Stimulated activated CD4-positive, alpha-beta T cell treated with anti-CD3 and anti-CD28 coated beads, Interleukin-15, amount 100 ng/mL, for 24 hours (primary cell): ENCODE measurements around the gene PWWP2B.

Experiments used
- DNase-seq: peaks from one replicate; pipeline ENCODE4 v3.0.0-alpha.2; 2020

PWWP2B gene

GRCh38 chr10:132395704-132396493 is 1.1 kb upstream of the PWWP2B start:
- DNase-seq: peak; percentile 31

- peak; percentile 63 for DNase-seq
These were observed 435 bp upstream of the PWWP2B start for GRCh38 chr10:132396494-132397035.

GRCh38 chr10:132397671-132398565 is 918 bp downstream of the PWWP2B start:
- peak; percentile 64 for DNase-seq

- DNase-seq: no peak
These were observed 1.6 kb downstream of the PWWP2B start for GRCh38 chr10:132398566-132398991.

DNA sequence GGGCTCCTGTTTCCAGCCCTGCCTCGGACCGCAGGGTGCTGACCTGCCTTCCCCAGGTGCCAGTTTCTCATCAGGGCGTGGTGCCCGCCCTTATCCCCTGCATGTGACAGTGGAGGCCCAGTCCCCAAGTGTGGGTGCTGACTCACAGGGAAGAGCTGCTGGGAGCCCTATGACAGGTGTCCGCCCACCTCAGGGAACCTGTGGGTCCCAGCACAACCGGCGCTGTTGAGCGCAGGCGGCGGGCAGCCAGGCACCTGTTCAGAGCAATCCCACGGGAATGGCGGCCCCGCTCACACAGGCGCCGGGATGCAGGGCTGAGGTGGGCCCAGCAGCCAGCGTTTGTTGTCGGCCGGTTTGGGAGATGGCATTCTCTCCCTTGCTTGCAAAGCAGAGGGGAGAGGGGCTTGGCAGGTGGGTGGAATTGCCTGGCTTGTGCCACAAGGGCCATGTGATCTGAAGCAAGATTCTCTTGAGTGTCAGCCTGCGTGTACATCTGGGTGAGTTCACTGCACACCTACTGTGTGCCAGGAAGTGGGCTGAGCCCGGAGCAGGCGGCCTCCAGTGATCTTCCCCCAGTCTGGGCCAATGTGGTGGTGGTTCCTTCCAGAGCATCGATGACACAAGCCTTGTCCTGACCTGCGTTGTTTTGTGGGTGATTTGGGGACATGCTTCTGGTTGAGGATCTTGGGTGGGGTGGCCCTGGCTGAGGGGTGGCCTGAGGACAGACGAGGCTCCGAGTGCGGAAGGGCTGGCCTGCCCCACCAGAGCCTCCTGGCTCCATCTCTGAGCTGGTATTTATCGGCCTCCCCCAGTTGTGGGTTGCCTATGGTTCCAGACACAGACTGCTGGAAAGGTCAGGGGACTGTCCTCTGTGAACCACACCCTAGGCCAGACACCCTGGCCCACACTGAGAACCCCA is 2.4 kb downstream of the PWWP2B start:
- DNase-seq: no peak

- DNase-seq: no peak
These were observed 3.1 kb downstream of the PWWP2B start for GRCh38 chr10:132400041-132400546.

GRCh38 chr10:132400547-132401151 is 3.6 kb downstream of the PWWP2B start:
- no peak for DNase-seq

GRCh38 chr10:132401401-132402118 is 4.6 kb downstream of the PWWP2B start:
- no peak for DNase-seq

DNA sequence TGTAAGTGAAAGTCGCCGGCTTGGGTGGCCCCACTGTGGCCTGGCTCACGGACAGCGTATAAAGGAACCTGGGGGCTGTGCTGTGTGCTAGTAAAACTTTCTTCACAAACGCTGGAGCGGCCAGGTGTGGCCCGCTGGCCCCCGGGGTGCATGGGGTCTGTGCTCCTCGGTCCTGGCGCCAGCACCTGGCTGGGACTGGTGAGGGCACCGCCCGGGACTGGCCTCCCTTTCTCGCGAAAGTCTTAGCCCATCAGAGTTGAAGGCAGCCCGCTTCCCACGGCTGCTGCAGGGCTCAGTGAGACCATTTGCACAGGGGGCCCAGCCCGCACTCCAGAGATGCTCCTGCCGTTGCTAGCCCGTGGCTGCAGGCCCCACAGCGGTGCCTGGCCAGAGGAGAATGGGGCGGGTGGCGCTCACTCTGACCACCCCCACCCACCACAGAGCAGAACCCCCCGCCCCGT is 5.8 kb downstream of the PWWP2B start:
- no peak for DNase-seq

DNA sequence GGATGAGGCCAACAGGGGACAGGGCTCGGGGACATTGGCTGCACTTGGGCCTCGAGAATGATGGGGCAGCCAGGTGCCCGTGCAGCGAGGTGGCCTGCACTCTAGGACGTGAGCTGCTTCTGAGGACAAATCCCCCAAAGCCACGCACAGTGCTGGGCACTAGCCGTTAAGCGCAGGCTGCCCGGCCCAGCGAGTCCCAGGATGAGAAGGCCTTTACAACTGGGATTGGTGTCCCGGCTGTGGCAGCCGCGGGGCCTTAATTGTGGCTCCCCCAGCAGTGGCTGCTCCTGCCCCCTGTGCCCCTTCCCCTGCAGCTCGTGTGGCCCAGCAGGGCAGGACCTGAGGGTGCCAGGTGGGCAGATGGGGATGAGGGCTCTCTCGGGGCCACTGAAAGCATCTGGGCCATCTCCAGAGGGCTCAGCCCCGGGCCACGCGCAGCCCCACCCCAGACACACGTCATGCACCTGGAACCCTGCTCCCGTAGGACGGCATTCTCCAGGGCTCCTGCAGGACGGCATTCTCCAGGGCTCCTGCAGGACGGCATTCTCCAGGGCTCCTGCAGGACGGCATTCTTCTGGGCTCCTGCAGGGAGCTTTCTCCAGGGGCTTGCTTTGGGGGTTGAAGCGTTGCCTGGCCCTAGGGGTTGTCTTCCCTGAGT is 6.6 kb downstream of the PWWP2B start:
- no peak for DNase-seq

- no peak for DNase-seq
These were observed 7.3 kb downstream of the PWWP2B start for GRCh38 chr10:132404169-132404880.

- DNase-seq: no peak
These were observed 8.0 kb downstream of the PWWP2B start for GRCh38 chr10:132404911-132405462.

GRCh38 chr10:132405463-132405991 is 8.5 kb downstream of the PWWP2B start:
- no peak for DNase-seq

GRCh38 chr10:132406181-132406580 is 9.2 kb downstream of the PWWP2B start:
- no peak for DNase-seq

DNA sequence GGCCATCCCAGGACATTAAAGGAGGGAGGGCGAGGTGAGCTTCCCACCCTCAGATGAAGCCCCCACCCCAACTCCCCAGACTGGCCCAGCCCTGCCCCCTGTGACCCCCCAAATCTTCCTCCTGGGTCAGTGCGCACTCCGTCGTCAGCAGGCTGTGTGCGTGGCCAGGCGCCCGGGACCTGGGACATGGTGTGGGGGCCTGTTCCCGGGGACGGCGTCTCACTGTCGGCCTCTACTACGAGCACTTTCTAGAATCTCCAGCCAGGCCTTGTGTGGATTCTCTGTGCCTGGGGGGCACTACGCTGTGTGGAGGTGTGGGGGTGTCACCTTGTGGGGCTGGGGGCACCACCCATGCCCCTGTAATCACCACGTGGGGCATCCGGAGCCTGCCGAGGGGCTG is 9.8 kb downstream of the PWWP2B start:
- DNase-seq: no peak

DNA sequence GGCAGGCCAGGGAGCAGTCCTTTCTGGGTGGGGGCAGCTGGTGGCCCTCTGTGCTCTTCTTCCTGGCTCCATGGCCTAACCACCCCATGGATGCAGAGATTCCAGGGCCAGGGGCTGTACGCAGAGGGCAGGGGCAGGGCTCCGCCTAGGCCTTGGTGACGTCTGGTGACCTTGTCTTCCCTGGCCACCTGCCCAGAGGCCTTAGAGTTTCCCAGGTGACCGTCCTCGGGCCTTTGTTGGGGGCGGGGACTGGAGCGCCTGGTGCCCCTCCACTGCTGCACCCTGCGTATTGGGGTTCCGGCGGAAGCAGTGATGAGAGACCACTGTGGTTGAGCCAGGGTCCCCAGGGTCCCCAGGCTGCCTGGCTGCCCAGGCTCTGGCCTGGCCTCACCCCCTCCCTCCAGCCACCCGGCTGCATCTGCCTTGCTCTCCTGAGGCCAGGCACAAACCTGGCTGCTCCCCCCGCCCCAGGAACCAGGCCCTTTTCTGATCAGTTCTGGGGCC is 10.3 kb downstream of the PWWP2B start:
- DNase-seq: no peak

GRCh38 chr10:132407846-132408278 is 10.9 kb downstream of the PWWP2B start:
- DNase-seq: no peak

DNA sequence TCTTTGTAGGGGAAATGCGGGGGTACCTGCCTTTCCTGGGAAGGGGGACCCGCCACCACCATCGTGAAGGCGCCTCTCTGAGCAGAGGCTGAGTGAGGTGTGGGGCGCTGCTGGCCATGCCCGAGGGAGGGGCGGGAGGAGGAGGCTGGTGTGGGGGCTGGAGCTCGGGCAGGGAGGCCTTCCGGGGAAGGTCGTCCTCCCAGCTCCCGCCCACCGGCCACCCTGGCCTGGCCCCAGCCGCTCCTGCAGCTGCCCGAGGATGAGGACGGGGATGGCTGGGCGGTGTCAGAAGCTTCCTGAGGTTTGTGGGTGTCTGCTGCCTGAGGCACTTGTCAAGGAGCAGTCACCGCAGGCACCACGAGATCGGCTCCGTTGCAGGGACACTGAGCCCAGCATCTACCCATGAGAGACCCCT is 11.4 kb downstream of the PWWP2B start:
- no peak for DNase-seq
